Tibial nerve (tissue), 4 donors: Measurements from ENCODE around the gene GET3.

Experiments used
- CTCF ChIP-seq, 5 experiments: fragments of 200-600 bp in 3 of 5; fragments of 450-650 bp in 2 of 5; sonication (generic) in 3 of 5; IDR thresholded peaks; one replicate each; pipeline ENCODE4 v1.5.1; 2016 to 2019; ENCODE audit warnings: antibody characterized with exemption in 5 of 5, mild to moderate bottlenecking in 3 of 5, moderate library complexity in 2 of 5
- EP300 ChIP-seq, 2 donors: sonication (generic); formaldehyde crosslinking; IDR thresholded peaks; one replicate each; pipeline ENCODE4 v1.6.1; 2017; ENCODE audit warnings: antibody characterized with exemption in 2 of 2, mild to moderate bottlenecking in 1 of 2
- POLR2A ChIP-seq, 2 donors: fragments of 450-650 bp; IDR thresholded peaks; one replicate each; pipeline ENCODE4 v1.6.1; 2017; ENCODE audit warnings: antibody characterized with exemption in 2 of 2, mild to moderate bottlenecking in 2 of 2, moderate library complexity in 2 of 2

GRCh38 chr19:12784394-12784870, 47.1 kb downstream of the GET3 start:
- TF ChIP-seq CTCF (IDR thresholded peaks at IDR 0.05): no peak
- TF ChIP-seq EP300 (IDR thresholded peaks at IDR 0.05): no peak
- TF ChIP-seq POLR2A (IDR thresholded peaks at IDR 0.05): no peak
